ENCODE results near the gene CNGB1.

CNGB1 gene

DNA sequence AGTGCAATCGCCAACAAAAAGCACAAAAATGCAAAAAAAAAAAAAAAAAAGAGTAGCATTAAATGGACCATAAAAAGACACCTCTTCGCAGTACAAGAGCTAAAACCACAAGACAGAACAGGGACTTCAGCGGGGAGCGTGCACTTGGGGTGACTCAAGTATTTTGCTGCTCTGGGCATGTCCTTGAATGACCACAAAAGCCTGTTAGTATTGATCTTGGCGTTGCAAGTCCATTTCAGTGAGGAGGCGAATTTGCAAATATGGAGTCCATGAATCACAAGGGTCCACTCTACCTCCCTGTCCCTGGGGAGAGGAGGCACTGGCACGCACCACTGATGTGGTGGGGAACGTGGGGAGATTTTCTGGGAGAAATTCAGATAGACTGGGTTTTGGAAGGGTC lies 78.9 kb downstream of the CNGB1 start:
- Histone ChIP-seq H3K27ac (replicated peaks; ENCODE audit: low read length) (no peak overlapping the region), H4K8ac (ENCODE audit: low read depth, low read length) (no peak overlapping the region), H2AFZ (ENCODE audit: low read length) (no peak overlapping the region), H3K36me3 (replicated peaks in 1 of 2; ENCODE audit: control insufficient read depth in 2 of 2, insufficient read depth in 2 of 2, low read length in 2 of 2) (no peaks in the 10 kb centered on the region), H2BK5ac (ENCODE audit: low read length) (no peak overlapping the region), H3K4ac (ENCODE audit: low read length) (no peak overlapping the region), H3K23ac (ENCODE audit: low read depth, low read length, poor library complexity) (no peak overlapping the region), H2BK12ac (ENCODE audit: low read length) (no peak overlapping the region), H3K4me3 (ENCODE audit: low read length in 2 of 2) (no peak overlapping the region), H3K9ac (ENCODE audit: low read depth, low read length, poor library complexity) (no peak overlapping the region), H3K4me2 (ENCODE audit: insufficient read depth, low read length, poor library complexity, severe bottlenecking) (no peak overlapping the region), H3K9me3 (replicated peaks in 1 of 2; ENCODE audit: control insufficient read depth in 2 of 2, insufficient read depth in 1 of 2, low read depth in 1 of 2, low read length in 2 of 2) (no peaks in the 10 kb centered on the region), H3K27me3 (ENCODE audit: control insufficient read depth in 3 of 3, insufficient read depth in 3 of 3, low read depth in 1 of 3, low read length in 3 of 3) (peaks cover 0 to 52% (median 0%) of the 10 kb centered on the region in 3 experiments), H3K79me1 (ENCODE audit: low read depth, low read length) (no peaks in the 10 kb centered on the region), H3K14ac (ENCODE audit: low read length) (no peak overlapping the region), H2BK15ac (ENCODE audit: low read length) (no peak overlapping the region), H2BK120ac (ENCODE audit: low read depth, low read length) (no peak overlapping the region), H2AK5ac (ENCODE audit: low read depth, low read length) (no peak overlapping the region), H3K4me1 (ENCODE audit: control insufficient read depth in 2 of 2, insufficient read depth in 1 of 2, low read depth in 1 of 2, low read length in 2 of 2) (peaks cover 2 to 3% of the 10 kb centered on the region in 2 donors), H3K18ac (ENCODE audit: low read length) (no peak overlapping the region), H4K91ac (ENCODE audit: low read depth, low read length, poor library complexity) (no peak overlapping the region)
- WGBS, 2 donors (ENCODE audit: extremely low coverage in 2 of 2, insufficient read length in 2 of 2, insufficient replicate concordance in 1 of 2), result no CpG with 5 or more reads among the region's 8 CpGs
- no peak for DNase-seq (ENCODE audit: low spot score)

- Histone ChIP-seq H3K36me3 (replicated peaks in 1 of 2; ENCODE audit: control insufficient read depth in 2 of 2, insufficient read depth in 2 of 2, low read length in 2 of 2) (no peaks in the 10 kb centered on the region), H3K4me1 (ENCODE audit: control insufficient read depth in 2 of 2, insufficient read depth in 1 of 2, low read depth in 1 of 2, low read length in 2 of 2) (peaks cover 2 to 3% of the 10 kb centered on the region in 2 donors), H3K4me3 (ENCODE audit: low read length in 2 of 2) (no peak overlapping the region), H3K4me2 (ENCODE audit: insufficient read depth, low read length, poor library complexity, severe bottlenecking) (no peak overlapping the region), H3K14ac (ENCODE audit: low read length) (no peak overlapping the region), H3K4ac (ENCODE audit: low read length) (no peak overlapping the region), H2BK15ac (ENCODE audit: low read length) (no peak overlapping the region), H3K9me3 (replicated peaks in 1 of 2; ENCODE audit: control insufficient read depth in 2 of 2, insufficient read depth in 1 of 2, low read depth in 1 of 2, low read length in 2 of 2) (no peaks in the 10 kb centered on the region), H3K27ac (replicated peaks; ENCODE audit: low read length) (no peak overlapping the region), H3K23ac (ENCODE audit: low read depth, low read length, poor library complexity) (no peak overlapping the region), H3K18ac (ENCODE audit: low read length) (no peak overlapping the region), H3K27me3 (ENCODE audit: control insufficient read depth in 3 of 3, insufficient read depth in 3 of 3, low read depth in 1 of 3, low read length in 3 of 3) (peaks cover 0 to 57% (median 0%) of the 10 kb centered on the region in 3 experiments), H4K91ac (ENCODE audit: low read depth, low read length, poor library complexity) (peak overlapping the region; percentile 44), H4K8ac (ENCODE audit: low read depth, low read length) (no peak overlapping the region), H2BK5ac (ENCODE audit: low read length) (no peak overlapping the region), H3K9ac (ENCODE audit: low read depth, low read length, poor library complexity) (no peak overlapping the region), H2BK12ac (ENCODE audit: low read length) (no peak overlapping the region), H3K79me1 (ENCODE audit: low read depth, low read length) (no peaks in the 10 kb centered on the region), H2AFZ (ENCODE audit: low read length) (no peak overlapping the region), H2BK120ac (ENCODE audit: low read depth, low read length) (no peak overlapping the region), H2AK5ac (ENCODE audit: low read depth, low read length) (no peak overlapping the region)
- no CpG with 5 or more reads among the region's 3 CpGs for WGBS, 2 donors (ENCODE audit: extremely low coverage in 2 of 2, insufficient read length in 2 of 2, insufficient replicate concordance in 1 of 2)
- DNase-seq (ENCODE audit: low spot score), result no peak
Observed at GRCh38 chr16:57890752-57891111, 80.2 kb downstream of the CNGB1 start.

- Histone ChIP-seq H3K27ac (replicated peaks; ENCODE audit: low read length) (no peak overlapping the region), H3K23ac (ENCODE audit: low read depth, low read length, poor library complexity) (no peak overlapping the region), H3K4me2 (ENCODE audit: insufficient read depth, low read length, poor library complexity, severe bottlenecking) (no peak overlapping the region), H3K4me1 (ENCODE audit: control insufficient read depth in 2 of 2, insufficient read depth in 1 of 2, low read depth in 1 of 2, low read length in 2 of 2) (peaks cover 2 to 3% of the 10 kb centered on the region in 2 donors), H3K9ac (ENCODE audit: low read depth, low read length, poor library complexity) (no peak overlapping the region), H2BK15ac (ENCODE audit: low read length) (no peak overlapping the region), H2BK12ac (ENCODE audit: low read length) (no peak overlapping the region), H4K8ac (ENCODE audit: low read depth, low read length) (no peak overlapping the region), H2BK120ac (ENCODE audit: low read depth, low read length) (no peak overlapping the region), H3K79me1 (ENCODE audit: low read depth, low read length) (no peaks in the 10 kb centered on the region), H3K18ac (ENCODE audit: low read length) (no peak overlapping the region), H3K36me3 (replicated peaks in 1 of 2; ENCODE audit: control insufficient read depth in 2 of 2, insufficient read depth in 2 of 2, low read length in 2 of 2) (no peaks in the 10 kb centered on the region), H3K4ac (ENCODE audit: low read length) (no peak overlapping the region), H3K4me3 (ENCODE audit: low read length in 2 of 2) (no peak overlapping the region), H2BK5ac (ENCODE audit: low read length) (no peak overlapping the region), H3K14ac (ENCODE audit: low read length) (no peak overlapping the region), H2AK5ac (ENCODE audit: low read depth, low read length) (no peak overlapping the region), H4K91ac (ENCODE audit: low read depth, low read length, poor library complexity) (no peak overlapping the region), H3K9me3 (replicated peaks in 1 of 2; ENCODE audit: control insufficient read depth in 2 of 2, insufficient read depth in 1 of 2, low read depth in 1 of 2, low read length in 2 of 2) (no peaks in the 10 kb centered on the region), H3K27me3 (ENCODE audit: control insufficient read depth in 3 of 3, insufficient read depth in 3 of 3, low read depth in 1 of 3, low read length in 3 of 3) (peaks cover 0 to 57% (median 0%) of the 10 kb centered on the region in 3 experiments), H2AFZ (ENCODE audit: low read length) (no peak overlapping the region)
- no CpG with 5 or more reads among the region's 9 CpGs for WGBS, 2 donors (ENCODE audit: extremely low coverage in 2 of 2, insufficient read length in 2 of 2, insufficient replicate concordance in 1 of 2)
- DNase-seq (ENCODE audit: low spot score), result no peak
Observed at GRCh38 chr16:57889960-57890751, 80.8 kb downstream of the CNGB1 start.

- Histone ChIP-seq H2BK5ac (ENCODE audit: low read length) (no peak overlapping the region), H2AFZ (ENCODE audit: low read length) (no peak overlapping the region), H3K18ac (ENCODE audit: low read length) (no peak overlapping the region), H3K4me3 (ENCODE audit: low read length in 2 of 2) (no peak overlapping the region), H3K36me3 (replicated peaks in 1 of 2; ENCODE audit: control insufficient read depth in 2 of 2, insufficient read depth in 2 of 2, low read length in 2 of 2) (no peaks in the 10 kb centered on the region), H2AK5ac (ENCODE audit: low read depth, low read length) (no peak overlapping the region), H2BK12ac (ENCODE audit: low read length) (no peak overlapping the region), H2BK120ac (ENCODE audit: low read depth, low read length) (no peak overlapping the region), H3K27ac (replicated peaks; ENCODE audit: low read length) (no peak overlapping the region), H3K4me1 (ENCODE audit: control insufficient read depth in 2 of 2, insufficient read depth in 1 of 2, low read depth in 1 of 2, low read length in 2 of 2) (peaks cover 2 to 3% of the 10 kb centered on the region in 2 donors), H3K14ac (ENCODE audit: low read length) (no peak overlapping the region), H2BK15ac (ENCODE audit: low read length) (no peak overlapping the region), H4K91ac (ENCODE audit: low read depth, low read length, poor library complexity) (no peak overlapping the region), H3K4ac (ENCODE audit: low read length) (no peak overlapping the region), H4K8ac (ENCODE audit: low read depth, low read length) (no peak overlapping the region), H3K9me3 (replicated peaks in 1 of 2; ENCODE audit: control insufficient read depth in 2 of 2, insufficient read depth in 1 of 2, low read depth in 1 of 2, low read length in 2 of 2) (no peaks in the 10 kb centered on the region), H3K79me1 (ENCODE audit: low read depth, low read length) (no peaks in the 10 kb centered on the region), H3K23ac (ENCODE audit: low read depth, low read length, poor library complexity) (no peak overlapping the region), H3K9ac (ENCODE audit: low read depth, low read length, poor library complexity) (no peak overlapping the region), H3K27me3 (ENCODE audit: control insufficient read depth in 3 of 3, insufficient read depth in 3 of 3, low read depth in 1 of 3, low read length in 3 of 3) (peaks cover 0 to 51% (median 6%) of the 10 kb centered on the region in 3 experiments), H3K4me2 (ENCODE audit: insufficient read depth, low read length, poor library complexity, severe bottlenecking) (no peak overlapping the region)
- no CpG with 5 or more reads among the region's 4 CpGs for WGBS, 2 donors (ENCODE audit: extremely low coverage in 2 of 2, insufficient read length in 2 of 2, insufficient replicate concordance in 1 of 2)
- DNase-seq (ENCODE audit: low spot score), result no peak
Observed at GRCh38 chr16:57889522-57889921, 81.4 kb downstream of the CNGB1 start.
